ENCODE measurements around the gene MAP3K5. TPM values are rescaled to one million over a fixed set of nuclear protein-coding genes. Genes with fewer than 3 reads are reported as not detected.

Gene MAP3K5
- total RNA-seq, 1 experiment from 2014 or later = 2.1 TPM

DNA sequence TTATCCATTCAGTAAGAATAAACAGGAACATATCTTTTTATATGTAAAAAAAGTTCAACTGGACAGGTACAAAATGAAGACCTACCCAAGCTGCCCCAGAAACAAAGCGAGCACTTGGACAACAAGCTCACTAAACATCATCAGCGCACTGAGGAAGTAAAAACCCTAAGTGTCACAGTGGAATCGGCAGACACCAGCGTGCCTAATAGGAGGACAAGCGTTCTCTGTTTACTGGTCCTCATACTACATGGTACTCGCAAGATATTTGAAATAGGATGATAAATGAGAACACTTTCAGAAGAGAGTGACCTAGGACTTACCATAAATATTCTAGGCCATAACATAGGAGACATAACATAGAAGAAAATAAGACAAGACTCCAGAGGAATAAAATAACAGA is 260.2 kb downstream of the MAP3K5 start:
- H3K4me1 Mint-ChIP-seq (ENCODE audit: low read depth, unreplicated experiment) = peaks cover 9% of the 10 kb centered on the region
- Histone ChIP-seq H3K4me3 (ENCODE audit: low read depth, low read length) (no peak overlapping the region), H3K36me3 (ENCODE audit: control insufficient read depth, insufficient read depth, low read length) (no peaks in the 10 kb centered on the region), H3K27me3 (replicated peaks; ENCODE audit: control insufficient read depth, insufficient read depth, low read length) (no peaks in the 10 kb centered on the region), H3K4me1 (no peaks in the 10 kb centered on the region), H3K9me3 (no peaks in the 10 kb centered on the region)
- intact Hi-C loops (cut with micrococcal nuclease; ENCODE audit: unreplicated experiment) = no loop called here
- no peak overlapping the region for H3K27ac Mint-ChIP-seq (ENCODE audit: unreplicated experiment)
- TF ChIP-seq, protein P1, sequence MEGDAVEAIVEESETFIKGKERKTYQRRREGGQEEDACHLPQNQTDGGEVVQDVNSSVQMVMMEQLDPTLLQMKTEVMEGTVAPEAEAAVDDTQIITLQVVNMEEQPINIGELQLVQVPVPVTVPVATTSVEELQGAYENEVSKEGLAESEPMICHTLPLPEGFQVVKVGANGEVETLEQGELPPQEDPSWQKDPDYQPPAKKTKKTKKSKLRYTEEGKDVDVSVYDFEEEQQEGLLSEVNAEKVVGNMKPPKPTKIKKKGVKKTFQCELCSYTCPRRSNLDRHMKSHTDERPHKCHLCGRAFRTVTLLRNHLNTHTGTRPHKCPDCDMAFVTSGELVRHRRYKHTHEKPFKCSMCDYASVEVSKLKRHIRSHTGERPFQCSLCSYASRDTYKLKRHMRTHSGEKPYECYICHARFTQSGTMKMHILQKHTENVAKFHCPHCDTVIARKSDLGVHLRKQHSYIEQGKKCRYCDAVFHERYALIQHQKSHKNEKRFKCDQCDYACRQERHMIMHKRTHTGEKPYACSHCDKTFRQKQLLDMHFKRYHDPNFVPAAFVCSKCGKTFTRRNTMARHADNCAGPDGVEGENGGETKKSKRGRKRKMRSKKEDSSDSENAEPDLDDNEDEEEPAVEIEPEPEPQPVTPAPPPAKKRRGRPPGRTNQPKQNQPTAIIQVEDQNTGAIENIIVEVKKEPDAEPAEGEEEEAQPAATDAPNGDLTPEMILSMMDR (IDR thresholded peaks at IDR 0.05; ENCODE audit: insufficient read depth in 1 of 2, low read depth in 1 of 2, low read length in 1 of 2, severe bottlenecking in 1 of 2, unreplicated experiment in 1 of 2) = no peak
- no peaks in the 10 kb centered on the region for H3K27me3 Mint-ChIP-seq (ENCODE audit: insufficient read depth, unreplicated experiment)
- CTCF ChIA-PET = no interaction called here
- no TSS peak for BruUV-seq (replicated peaks)
- H3K36me3 Mint-ChIP-seq (ENCODE audit: insufficient read depth, unreplicated experiment) = no peaks in the 10 kb centered on the region
- no peaks in the 10 kb centered on the region for H3K9me3 Mint-ChIP-seq (ENCODE audit: unreplicated experiment)
- DNase-seq = no peak
- no peak overlapping the region for H3K4me3 Mint-ChIP-seq (ENCODE audit: unreplicated experiment)
- POLR2A ChIA-PET = no interaction called here

DNA sequence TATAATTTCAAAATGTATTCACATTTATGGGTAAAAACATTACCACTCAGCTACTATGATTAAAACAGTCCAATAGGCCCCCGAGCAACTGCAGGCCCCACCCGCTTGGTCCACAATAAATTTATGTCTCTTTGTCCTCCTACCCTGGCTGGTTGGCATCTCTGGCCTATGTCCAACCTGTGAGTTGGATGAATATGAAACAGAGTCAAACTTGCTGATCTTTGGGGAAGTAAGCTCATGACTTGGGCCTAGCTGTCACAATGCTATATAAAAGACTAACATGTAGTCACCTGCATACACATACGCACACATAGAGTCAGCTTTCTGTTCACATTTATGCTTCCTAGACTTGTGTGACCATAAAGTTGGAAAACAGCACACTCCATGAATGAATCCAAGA is 262.6 kb downstream of the MAP3K5 start:
- Histone ChIP-seq H3K27me3 (replicated peaks; ENCODE audit: control insufficient read depth, insufficient read depth, low read length) (no peaks in the 10 kb centered on the region), H3K4me1 (peaks cover 8% of the 10 kb centered on the region)

DNA sequence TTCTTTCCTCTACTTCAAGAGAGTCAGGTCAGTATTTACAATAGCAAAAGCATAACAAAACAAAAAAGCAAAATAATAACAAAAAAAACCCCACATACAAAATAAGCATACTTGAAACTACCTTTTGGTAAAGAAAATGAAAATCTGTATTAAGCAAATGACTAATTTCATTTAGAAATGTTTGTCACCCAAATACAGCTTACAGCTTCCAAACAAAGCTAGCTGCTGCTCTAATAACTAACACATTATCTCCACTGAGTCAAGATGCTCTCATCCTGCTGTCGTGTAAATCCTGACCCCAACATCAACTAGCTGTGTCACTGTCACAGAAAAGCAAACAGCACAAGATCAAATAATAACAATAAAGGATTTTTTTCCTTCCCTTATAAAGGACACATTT is 263.8 kb downstream of the MAP3K5 start:
- H3K27me3 Mint-ChIP-seq (ENCODE audit: insufficient read depth, unreplicated experiment) = no peaks in the 10 kb centered on the region
- H3K9me3 ChIP-seq = no peaks in the 10 kb centered on the region
- H3K9me3 Mint-ChIP-seq (ENCODE audit: unreplicated experiment) = no peaks in the 10 kb centered on the region
- CTCF ChIA-PET = no interaction called here
- peaks cover 9% of the 10 kb centered on the region for H3K4me1 ChIP-seq
- DNase-seq = no peak
- H3K4me3 Mint-ChIP-seq (ENCODE audit: unreplicated experiment) = no peak overlapping the region
- H3K36me3 Mint-ChIP-seq (ENCODE audit: insufficient read depth, unreplicated experiment) = peaks cover 14% of the 10 kb centered on the region
- no TSS peak for BruUV-seq (replicated peaks)
- intact Hi-C loops (cut with micrococcal nuclease; ENCODE audit: unreplicated experiment) = no loop called here
- H3K27me3 ChIP-seq (replicated peaks; ENCODE audit: control insufficient read depth, insufficient read depth, low read length) = no peaks in the 10 kb centered on the region
- H3K27ac Mint-ChIP-seq (ENCODE audit: unreplicated experiment) = no peak overlapping the region
- TF ChIP-seq, protein P1 (IDR thresholded peaks at IDR 0.05; ENCODE audit: insufficient read depth in 1 of 2, low read depth in 1 of 2, low read length in 1 of 2, severe bottlenecking in 1 of 2, unreplicated experiment in 1 of 2) = no peak
- no peak overlapping the region for H3K4me3 ChIP-seq (ENCODE audit: low read depth, low read length)
- POLR2A ChIA-PET = no interaction called here
- no peaks in the 10 kb centered on the region for H3K36me3 ChIP-seq (ENCODE audit: control insufficient read depth, insufficient read depth, low read length)
- H3K4me1 Mint-ChIP-seq (ENCODE audit: low read depth, unreplicated experiment) = peaks cover 18% of the 10 kb centered on the region

More for the DNA sequence above, 262.6 kb downstream of the MAP3K5 start:
- no peaks in the 10 kb centered on the region for H3K9me3 Mint-ChIP-seq (ENCODE audit: unreplicated experiment)
- peaks cover 18% of the 10 kb centered on the region for H3K4me1 Mint-ChIP-seq (ENCODE audit: low read depth, unreplicated experiment)
- H3K27me3 Mint-ChIP-seq (ENCODE audit: insufficient read depth, unreplicated experiment) = no peaks in the 10 kb centered on the region
- no peak overlapping the region for H3K27ac Mint-ChIP-seq (ENCODE audit: unreplicated experiment)
- no peak for DNase-seq
- TF ChIP-seq, protein P1 (IDR thresholded peaks at IDR 0.05; ENCODE audit: insufficient read depth in 1 of 2, low read depth in 1 of 2, low read length in 1 of 2, severe bottlenecking in 1 of 2, unreplicated experiment in 1 of 2) = no peak
- H3K36me3 Mint-ChIP-seq (ENCODE audit: insufficient read depth, unreplicated experiment) = peaks cover 14% of the 10 kb centered on the region
- intact Hi-C loops (cut with micrococcal nuclease; ENCODE audit: unreplicated experiment) = no loop called here
- BruUV-seq (replicated peaks) = no TSS peak
- POLR2A ChIA-PET = no interaction called here
- H3K4me3 ChIP-seq (ENCODE audit: low read depth, low read length) = no peak overlapping the region
- CTCF ChIA-PET = no interaction called here
- H3K4me3 Mint-ChIP-seq (ENCODE audit: unreplicated experiment) = no peak overlapping the region
- no peaks in the 10 kb centered on the region for H3K9me3 ChIP-seq
- no peaks in the 10 kb centered on the region for H3K36me3 ChIP-seq (ENCODE audit: control insufficient read depth, insufficient read depth, low read length)
